8988T (cell line): ENCODE results near the gene NOP56.
"Not testable (repeated sequence)": the region's sequence is repeated elsewhere in the genome, so short reads cannot be mapped to it uniquely, and the experiment has no call there.

Experiments
- DNase-seq: peaks from one replicate; pipeline ENCODE4 v3.0.0; 2011

NOP56 gene

DNA sequence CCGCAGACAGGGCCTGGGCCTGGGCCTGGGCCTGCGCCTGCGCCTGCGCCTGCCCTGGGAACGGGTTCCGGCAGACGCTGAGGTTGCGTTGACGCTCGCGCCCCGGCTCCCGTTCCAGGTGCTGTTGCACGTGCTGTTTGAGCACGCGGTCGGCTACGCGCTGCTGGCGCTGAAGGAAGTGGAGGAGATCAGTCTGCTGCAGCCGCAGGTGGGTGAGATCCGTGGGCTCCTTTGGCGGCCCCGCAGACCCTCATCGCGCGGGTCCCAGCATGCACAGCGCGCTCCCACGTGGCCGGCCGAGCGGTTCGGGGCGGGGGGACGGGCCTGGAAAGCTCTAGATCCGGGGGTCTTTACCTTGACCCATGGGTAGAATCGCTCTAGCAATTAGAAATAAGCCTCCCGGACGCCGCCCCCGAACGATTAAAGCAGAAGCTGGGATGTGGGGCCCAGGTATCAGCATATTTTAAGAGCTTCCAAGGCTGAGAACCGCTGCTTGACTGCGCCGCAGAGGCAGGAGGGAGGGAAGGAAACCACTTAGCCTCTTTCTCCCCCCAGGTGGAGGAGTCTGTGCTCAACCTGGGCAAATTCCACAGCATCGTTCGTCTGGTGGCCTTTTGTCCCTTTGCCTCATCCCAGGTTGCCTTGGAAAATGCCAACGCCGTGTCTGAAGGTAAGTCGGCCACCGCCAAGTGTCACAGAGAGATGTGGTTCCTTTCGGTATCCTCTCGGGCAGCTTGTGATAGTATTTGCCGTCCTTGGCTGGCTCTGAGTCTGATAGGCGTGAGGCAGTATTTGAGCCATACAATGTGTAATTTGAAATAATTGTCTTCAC, 508 bp downstream of the NOP56 start:
- DNase-seq = no peak

DNA sequence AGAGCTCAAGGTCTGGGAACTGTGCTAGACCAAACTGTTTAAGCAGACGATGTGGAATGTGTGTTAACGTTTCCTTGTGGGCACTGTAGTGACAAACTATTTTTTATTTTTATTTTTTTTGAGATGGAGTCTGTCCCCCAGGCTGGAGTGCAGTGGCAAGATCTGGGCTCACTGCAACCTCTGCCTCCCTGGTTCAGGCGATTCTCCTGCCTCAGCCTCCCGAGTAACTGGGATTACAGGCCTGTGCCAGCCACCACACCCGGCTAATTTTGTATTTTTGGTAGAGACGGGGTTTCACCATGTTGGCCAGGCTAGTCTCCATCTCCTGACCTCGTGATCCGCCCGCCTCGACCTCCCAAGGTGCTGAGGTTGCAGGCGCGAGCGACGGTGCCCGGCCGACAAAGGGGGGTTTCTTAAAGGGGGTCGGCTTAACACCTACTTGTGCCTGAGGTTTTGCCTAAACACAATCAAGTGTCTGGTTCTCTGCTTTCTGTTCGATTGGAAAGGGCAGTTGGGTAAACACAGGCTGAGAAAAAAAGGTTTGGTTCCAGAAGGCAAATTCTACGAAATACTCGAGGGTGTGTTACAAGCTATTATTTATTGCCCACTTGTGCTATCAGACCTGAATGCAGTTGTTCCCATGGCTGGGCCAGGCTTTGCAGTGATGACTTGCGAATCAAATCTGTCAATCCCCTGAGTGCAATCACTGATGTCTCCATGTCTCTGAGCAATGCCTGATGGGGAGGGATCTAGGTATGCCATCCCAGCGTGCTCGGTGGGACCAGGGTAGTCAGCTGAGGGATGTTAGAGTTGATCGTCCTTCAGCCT, 1.3 kb downstream of the NOP56 start:
- DNase-seq = no peak

DNA sequence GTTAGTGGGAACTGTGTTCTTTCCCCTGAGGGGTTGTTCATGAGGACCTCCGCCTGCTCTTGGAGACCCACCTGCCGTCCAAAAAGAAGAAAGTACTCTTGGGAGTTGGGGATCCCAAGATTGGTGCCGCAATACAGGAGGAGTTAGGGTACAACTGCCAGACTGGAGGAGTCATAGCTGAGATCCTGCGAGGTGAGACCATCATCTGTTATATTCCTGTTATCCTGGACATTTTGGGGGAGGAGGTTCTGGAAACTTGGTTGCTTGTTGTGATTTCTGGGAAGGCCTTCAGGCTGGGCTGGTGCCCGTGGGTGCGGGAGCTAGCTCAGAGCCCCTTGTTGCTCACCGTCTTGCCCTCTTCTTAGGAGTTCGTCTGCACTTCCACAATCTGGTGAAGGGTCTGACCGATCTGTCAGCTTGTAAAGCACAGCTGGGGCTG, 2.0 kb downstream of the NOP56 start:
- DNase-seq = no peak

DNA sequence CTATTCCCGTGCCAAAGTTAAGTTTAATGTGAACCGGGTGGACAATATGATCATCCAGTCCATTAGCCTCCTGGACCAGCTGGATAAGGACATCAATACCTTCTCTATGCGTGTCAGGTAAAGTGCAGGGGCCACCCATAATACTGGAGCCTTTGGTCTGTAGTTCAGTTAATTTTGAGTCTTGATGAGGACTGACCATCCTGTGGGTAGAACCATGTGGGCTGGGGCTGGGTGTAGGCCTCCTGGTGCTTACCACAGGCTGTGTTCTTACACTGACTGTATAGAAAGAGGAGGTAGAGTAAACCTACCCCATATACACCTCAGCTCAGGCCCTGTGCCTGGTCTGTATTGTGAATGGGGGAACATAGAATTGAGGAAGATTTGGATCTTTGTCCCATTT, 2.4 kb downstream of the NOP56 start:
- DNase-seq = no peak

DNA sequence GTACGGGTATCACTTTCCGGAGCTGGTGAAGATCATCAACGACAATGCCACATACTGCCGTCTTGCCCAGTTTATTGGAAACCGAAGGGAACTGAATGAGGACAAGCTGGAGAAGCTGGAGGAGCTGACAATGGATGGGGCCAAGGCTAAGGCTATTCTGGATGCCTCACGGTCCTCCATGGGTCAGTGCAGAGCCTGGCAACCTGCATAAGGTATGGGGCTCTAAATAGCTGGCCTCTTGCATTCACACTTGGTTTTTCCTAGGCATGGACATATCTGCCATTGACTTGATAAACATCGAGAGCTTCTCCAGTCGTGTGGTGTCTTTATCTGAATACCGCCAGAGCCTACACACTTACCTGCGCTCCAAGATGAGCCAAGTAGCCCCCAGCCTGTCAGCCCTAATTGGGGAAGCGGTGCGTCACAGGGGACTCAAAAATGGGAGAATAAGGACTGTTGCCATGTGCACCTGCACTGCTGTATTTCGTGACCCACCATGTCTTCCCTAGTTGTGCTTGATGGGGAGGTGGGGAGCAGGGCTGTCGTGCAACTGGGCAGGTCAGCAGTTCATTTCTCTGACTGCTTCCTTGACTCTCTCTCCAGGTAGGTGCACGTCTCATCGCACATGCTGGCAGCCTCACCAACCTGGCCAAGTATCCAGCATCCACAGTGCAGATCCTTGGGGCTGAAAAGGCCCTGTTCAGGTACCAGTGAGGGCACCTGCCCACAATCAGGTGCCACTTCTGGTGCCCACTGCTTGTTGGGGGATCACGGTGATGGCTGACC, 3.1 kb downstream of the NOP56 start:
- no peak for DNase-seq

DNA sequence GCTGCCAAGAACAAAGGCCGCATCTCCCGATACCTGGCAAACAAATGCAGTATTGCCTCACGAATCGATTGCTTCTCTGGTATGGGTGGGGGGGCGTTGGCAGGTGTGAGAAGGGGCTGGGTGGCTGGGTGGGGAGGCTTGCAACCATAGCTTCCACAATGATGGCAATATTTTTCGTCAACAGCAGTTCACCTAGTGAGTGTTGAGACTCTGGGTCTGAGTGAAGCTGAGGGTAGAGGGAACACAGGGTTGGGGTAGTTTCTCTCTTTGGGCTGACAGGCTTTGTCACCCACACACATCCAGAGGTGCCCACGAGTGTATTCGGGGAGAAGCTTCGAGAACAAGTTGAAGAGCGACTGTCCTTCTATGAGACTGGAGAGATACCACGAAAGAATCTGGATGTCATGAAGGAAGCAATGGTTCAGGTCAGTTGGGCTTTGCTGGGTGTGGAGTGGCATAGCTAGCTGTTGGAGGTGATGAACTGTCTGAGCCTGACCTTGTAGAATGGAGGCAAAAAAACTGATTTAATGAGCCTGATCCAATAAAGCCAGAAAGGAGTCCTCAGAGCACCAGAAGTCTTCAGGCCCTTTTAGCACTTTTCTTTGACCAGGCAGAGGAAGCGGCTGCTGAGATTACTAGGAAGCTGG, 4.2 kb downstream of the NOP56 start:
- DNase-seq = no peak

DNA sequence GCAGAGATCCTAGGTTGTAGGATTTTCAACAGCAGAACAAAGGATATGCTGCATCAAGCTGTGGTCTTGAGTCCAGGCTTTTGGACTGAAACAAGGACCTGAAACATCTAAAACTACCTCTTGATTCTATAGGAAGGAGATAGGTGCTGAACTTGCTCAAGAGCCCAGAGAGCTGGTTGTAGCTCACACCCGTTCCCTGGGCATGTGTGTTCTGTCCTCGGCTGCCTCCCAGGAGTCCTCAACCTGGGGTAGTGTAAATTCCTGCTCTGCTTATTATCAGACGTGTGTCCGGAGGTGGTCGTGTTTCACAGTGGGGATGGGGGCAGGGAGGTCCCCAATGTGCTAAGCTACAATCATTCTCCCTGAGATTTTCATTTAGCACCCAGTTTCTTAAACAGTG, 4.8 kb downstream of the NOP56 start:
- no peak for DNase-seq

GRCh38 chr20:2657674-2658073, 5.2 kb downstream of the NOP56 start:
- no peak for DNase-seq

GRCh38 chr20:2658414-2659354, 6.3 kb downstream of the NOP56 start:
- peak; percentile 53 for DNase-seq

- no peak for DNase-seq
Observed at GRCh38 chr20:2659547-2659946, 7.1 kb downstream of the NOP56 start.

DNA sequence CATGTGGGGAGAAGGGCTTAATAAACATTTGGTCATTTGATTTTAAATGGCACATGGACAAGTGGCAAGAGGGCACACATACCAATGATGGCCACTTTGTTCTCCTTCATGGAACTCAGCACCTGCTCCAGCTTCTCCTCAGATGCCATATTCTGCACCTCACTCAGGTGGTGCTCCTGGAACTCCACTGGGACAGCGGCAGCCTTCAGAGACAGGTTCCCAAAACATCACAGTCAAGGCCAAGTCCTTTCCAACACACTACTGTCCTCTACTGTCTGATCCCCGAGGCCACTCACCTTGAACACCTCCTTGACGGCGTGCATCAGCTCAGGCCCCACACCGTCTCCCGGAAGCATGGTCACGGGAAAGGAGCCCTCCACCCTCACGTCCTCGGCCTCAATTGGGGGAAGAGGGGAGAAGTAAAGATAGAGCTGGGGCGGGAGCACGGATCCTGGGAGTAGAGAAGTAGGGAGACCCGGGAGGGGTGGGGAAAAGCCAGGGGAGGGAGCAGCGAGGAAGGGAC, 11.0 kb downstream of the NOP56 start:
- no peak for DNase-seq

DNA sequence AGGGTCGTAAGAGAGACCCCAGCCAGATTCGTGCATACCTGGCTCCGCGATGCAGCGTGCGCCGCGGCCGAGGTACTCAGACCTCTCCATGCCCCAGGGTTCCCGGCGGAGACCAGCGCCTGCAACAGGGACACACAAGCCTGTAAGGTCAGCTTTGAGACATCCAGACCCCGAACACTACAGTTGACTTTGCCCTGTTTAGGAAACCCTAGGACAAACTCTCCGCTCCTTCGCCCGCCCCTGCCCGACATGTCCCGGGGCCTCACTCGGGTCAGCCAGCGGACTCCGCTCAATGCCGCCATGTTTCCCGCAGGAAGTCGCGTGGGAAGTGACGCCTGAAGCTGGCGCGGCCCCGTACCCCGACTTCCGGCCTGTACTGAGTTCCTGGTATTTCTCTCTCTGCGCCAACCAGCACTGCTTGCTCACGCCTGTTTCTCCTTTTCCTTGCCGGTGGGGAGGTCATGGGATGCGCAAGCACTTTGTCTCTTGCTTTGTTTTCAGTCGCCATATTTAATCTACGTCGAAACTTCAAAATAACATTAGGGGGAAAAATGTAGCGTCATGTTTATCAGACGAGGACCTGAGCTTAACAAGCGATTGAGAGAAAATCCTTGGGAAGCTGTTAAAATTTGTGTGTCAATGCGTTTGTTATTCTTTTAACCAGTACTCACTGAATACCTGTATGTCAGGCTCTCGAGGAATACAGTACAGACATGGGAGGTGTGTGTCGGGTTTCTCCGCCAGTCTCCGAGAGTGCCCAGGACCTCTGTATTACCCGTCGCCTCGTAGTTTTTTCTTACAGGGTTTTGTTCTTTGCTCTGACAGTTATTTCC, 11.7 kb downstream of the NOP56 start, which contains the start of gene IDH3B:
Gene IDH3B, minus strand, starts transcription at position 330 of the 833 bp plus-strand sequence. Its CDS starts 28 bp downstream, at position 302.
- DNase-seq = peak; percentile 77

- no peak for DNase-seq
Observed at GRCh38 chr20:2671977-2672376, 19.5 kb downstream of the NOP56 start.

DNA sequence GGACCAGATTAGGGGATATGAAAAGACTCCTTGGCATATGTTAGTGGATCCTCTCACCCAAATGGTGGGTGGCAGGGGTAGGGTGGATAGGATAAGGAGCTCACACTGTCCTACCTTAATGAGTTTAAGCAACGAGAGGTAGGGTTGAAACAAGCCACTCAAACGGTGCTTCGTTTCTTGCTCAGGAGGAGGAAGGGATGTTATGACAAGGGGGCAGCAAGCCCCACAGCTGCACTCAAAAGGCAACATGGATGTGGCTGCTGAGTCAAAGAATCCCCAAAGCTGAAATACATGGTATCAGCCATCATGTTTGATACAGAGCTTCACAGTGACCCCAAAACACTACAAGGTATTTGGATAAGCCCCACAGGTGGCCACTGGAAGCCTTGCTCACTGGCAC, 20.0 kb downstream of the NOP56 start:
- DNase-seq = no peak

- no peak for DNase-seq
Observed at GRCh38 chr20:2673453-2673852, 21.0 kb downstream of the NOP56 start.

DNA sequence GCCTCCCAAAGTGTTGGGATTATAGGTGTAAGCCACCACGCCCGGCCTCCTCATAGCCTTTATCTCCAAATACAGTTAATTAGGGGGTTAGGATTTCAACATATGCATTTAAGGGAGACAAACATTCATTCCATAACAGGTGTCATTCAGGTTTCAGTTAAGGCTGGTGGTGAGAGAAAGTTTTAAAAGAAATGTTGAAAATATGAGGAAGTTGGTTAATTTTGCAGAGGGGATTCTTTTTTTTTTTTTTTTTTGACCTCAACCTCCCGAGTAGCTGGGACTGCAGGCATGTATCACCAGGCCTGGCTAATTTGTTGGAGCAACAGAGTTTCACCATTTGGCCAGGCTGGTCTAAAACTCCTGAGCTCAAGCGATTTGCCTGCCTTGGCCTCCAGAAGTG, 27.6 kb downstream of the NOP56 start:
- no peak for DNase-seq

- not testable (repeated sequence) for DNase-seq
Observed at GRCh38 chr20:2682040-2682439, 29.6 kb downstream of the NOP56 start.

DNA sequence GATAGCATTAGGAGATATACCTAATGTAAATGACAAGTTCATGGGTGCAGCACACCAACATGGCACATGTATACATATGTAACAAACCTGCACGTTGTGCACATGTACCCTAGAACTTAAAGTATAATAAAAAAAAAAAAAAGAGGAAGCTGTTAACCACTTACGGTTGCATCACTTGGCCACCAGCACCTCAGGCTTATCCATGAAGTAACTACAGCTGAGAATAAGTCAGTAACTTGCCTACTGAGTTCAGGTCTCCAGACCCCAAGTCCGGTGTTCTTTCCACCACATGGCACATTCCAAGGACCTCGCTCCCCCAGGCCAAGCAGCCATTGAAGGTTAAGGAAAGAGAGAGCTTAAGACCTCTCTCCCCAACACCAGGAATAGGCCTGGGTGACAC, 32.4 kb downstream of the NOP56 start:
- not testable (repeated sequence) for DNase-seq

- no peak for DNase-seq
Observed at GRCh38 chr20:2687514-2687913, 35.1 kb downstream of the NOP56 start.

DNA sequence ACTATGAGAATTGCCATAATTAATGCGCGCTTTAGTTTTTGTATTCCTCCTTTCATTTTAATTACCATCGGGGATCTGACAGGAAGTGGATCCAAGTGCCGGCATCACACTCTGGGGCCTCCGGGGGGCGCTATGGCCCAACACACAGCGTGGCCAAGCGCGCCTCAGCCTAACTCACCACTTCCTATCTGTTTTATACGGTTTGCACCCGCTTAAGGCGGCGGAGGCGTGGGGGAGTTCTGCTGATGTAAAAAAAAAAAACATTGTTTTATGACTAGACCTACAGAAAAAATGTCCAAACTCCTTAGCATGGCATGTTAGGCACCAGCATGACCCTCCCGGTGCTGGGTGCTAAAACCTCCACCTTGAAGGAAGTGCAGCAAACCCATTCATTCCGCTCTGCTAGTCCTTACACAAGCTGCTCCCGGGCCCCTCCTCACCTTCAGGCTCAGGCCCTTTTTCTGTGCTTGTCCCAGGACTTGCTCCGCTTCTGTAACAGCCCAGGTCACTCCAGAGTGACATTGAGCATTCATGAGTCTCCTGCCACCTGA, 35.7 kb downstream of the NOP56 start:
- peak; percentile 70 for DNase-seq
